ENCODE results near the gene CNGA3. TPM values are rescaled to one million over a fixed set of nuclear protein-coding genes. Genes with fewer than 3 reads are reported as not detected.
"Not testable (repeated sequence)": the region's sequence is repeated elsewhere in the genome, so short reads cannot be mapped to it uniquely, and the experiment has no call there.

The CNGA3 gene
- total and polyA plus RNA-seq, 7 donors = 0.47 to 8.6 (median 4.3) TPM; not detected in 2

DNA sequence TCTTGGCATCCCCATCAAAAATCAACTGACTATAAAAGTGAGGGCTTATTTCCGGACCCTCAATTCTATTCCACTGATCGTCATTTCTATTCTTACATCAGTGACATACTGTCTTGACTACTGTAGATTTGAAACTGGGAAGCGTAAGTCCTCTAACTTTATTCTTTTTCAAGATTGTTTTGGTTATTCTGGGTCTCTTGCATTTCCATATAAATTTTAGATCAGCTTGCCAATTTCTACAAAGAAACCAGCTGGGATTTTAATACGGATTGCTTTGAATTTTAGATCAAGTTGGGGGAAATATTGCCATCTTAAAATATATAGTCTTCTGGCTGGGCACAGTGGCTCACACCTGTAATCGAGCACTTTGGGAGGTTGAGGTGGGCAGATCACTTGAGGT lies 80.5 kb downstream of the CNGA3 start:
- Histone ChIP-seq H3K4me1 (no peaks in the 10 kb centered on the region), H3K9me3 (peaks cover 0 to 3% (median 0%) of the 10 kb centered on the region in 4 donors), H3K27ac (no peak overlapping the region), H3K27me3 (no peaks in the 10 kb centered on the region), H3K36me3 (no peaks in the 10 kb centered on the region), H3K4me3 (no peak overlapping the region)
- no peak for TF ChIP-seq POLR2AphosphoS5 (IDR thresholded peaks at IDR 0.05)
- no peak for TF ChIP-seq EP300 (IDR thresholded peaks at IDR 0.05)
- no peak for TF ChIP-seq POLR2A (IDR thresholded peaks at IDR 0.05)
- TF ChIP-seq, protein P1, sequence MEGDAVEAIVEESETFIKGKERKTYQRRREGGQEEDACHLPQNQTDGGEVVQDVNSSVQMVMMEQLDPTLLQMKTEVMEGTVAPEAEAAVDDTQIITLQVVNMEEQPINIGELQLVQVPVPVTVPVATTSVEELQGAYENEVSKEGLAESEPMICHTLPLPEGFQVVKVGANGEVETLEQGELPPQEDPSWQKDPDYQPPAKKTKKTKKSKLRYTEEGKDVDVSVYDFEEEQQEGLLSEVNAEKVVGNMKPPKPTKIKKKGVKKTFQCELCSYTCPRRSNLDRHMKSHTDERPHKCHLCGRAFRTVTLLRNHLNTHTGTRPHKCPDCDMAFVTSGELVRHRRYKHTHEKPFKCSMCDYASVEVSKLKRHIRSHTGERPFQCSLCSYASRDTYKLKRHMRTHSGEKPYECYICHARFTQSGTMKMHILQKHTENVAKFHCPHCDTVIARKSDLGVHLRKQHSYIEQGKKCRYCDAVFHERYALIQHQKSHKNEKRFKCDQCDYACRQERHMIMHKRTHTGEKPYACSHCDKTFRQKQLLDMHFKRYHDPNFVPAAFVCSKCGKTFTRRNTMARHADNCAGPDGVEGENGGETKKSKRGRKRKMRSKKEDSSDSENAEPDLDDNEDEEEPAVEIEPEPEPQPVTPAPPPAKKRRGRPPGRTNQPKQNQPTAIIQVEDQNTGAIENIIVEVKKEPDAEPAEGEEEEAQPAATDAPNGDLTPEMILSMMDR (IDR thresholded peaks at IDR 0.05) = no peak
- no peak for DNase-seq
- WGBS, 2 donors = 90 to 92% methylated on average over 5 of the region's 5 CpGs
- intact Hi-C loops (cut with DNase I) = no loop called here

DNA sequence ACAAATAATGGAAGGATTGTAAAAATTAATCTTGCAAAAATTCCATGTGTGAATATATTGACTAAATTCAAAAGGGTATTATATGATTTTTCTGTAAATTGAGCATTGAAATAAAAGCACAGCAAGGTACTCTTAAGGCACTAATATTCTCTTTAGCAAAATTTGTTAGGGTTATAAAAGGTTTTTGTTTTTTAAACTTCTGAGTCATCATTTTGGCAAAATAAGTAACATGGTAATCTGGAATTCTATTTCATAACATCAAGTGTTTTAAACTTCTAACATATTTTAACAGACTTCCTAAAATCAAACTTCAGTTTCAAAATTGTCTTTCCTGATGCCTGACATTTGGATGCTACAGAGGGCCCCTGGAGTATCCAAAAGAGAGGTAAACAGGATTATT lies 85.9 kb downstream of the CNGA3 start:
- Histone ChIP-seq H3K4me3 (no peak overlapping the region), H3K36me3 (no peaks in the 10 kb centered on the region), H3K9me3 (no peaks in the 10 kb centered on the region), H3K4me1 (no peaks in the 10 kb centered on the region), H3K27ac (no peak overlapping the region), H3K27me3 (no peaks in the 10 kb centered on the region)
- intact Hi-C loops (cut with DNase I) = no loop called here
- DNase-seq = no peak
- TF ChIP-seq POLR2A (IDR thresholded peaks at IDR 0.05) (no peak), POLR2AphosphoS5 (IDR thresholded peaks at IDR 0.05) (no peak), EP300 (IDR thresholded peaks at IDR 0.05) (no peak)
- TF ChIP-seq, protein P1 (IDR thresholded peaks at IDR 0.05) = no peak

DNA sequence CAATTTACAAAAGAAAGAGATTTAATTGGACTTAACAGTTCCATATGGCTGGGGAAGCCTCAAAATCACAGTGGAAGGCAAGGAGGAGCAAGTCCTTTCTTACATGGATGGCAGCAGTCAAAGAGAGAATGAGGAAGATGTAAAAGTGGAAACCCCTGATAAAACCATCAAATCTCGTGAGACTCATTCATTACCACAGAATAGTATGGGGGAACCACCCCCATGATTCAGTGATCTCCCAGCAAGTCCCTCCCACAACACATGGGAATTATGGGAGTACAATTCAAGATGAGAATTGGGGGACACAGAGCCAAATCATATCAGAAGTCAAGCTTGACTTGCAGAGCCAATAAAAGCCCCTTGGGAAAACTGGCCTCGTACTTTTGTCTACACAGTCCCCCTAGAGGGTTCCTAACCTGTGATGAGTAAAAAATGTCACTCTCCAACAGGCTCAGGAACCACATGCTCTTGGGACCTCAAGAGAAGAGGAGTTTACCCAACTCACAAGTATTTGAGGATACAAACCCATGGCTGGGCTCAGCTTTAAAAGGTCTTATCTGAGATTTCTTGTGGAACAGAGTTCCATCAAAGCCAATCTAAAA lies 87.2 kb downstream of the CNGA3 start:
- Histone ChIP-seq H3K27me3 (no peaks in the 10 kb centered on the region), H3K36me3 (no peaks in the 10 kb centered on the region), H3K27ac (no peak overlapping the region), H3K9me3 (no peaks in the 10 kb centered on the region), H3K4me1 (no peaks in the 10 kb centered on the region), H3K4me3 (no peak overlapping the region)
- intact Hi-C loops (cut with DNase I) = no loop called here
- no peak for DNase-seq
- 75 to 85% methylated on average over 2 of the region's 2 CpGs for whole genome bisulfite sequencing, 2 donors
- TF ChIP-seq, protein P1 (IDR thresholded peaks at IDR 0.05) = no peak
- TF ChIP-seq EP300 (IDR thresholded peaks at IDR 0.05) (no peak), POLR2AphosphoS5 (IDR thresholded peaks at IDR 0.05) (no peak), POLR2A (IDR thresholded peaks at IDR 0.05) (no peak)

DNA sequence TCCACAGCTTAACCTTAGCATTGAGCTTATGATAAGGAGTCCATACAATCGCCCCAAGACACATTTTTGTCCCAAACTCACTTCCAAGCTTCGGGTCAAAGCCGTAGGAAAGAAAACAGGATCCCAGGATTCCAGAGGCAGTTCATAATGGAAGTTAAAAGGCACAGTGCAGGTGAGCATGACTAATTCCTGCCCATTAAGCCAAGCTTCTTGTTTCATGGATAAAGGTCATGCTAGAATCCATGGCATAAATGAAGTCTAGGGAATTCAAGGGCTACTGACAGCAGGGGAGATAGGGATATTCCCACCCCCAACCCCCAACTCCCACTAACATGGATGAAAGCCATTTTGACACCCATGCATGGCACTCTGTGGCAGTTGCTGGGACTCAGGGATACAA lies 88.2 kb downstream of the CNGA3 start:
- WGBS, 2 donors = 91 to 94% methylated on average over 3 of the region's 3 CpGs
- Histone ChIP-seq H3K4me1 (no peaks in the 10 kb centered on the region), H3K9me3 (no peaks in the 10 kb centered on the region), H3K36me3 (no peaks in the 10 kb centered on the region), H3K27me3 (no peaks in the 10 kb centered on the region), H3K27ac (no peak overlapping the region), H3K4me3 (no peak overlapping the region)
- intact Hi-C loops (cut with DNase I) = no loop called here
- DNase-seq = no peak
- TF ChIP-seq EP300 (IDR thresholded peaks at IDR 0.05) (no peak), POLR2A (IDR thresholded peaks at IDR 0.05) (no peak), POLR2AphosphoS5 (IDR thresholded peaks at IDR 0.05) (no peak)
- TF ChIP-seq, protein P1 (IDR thresholded peaks at IDR 0.05) = no peak

DNA sequence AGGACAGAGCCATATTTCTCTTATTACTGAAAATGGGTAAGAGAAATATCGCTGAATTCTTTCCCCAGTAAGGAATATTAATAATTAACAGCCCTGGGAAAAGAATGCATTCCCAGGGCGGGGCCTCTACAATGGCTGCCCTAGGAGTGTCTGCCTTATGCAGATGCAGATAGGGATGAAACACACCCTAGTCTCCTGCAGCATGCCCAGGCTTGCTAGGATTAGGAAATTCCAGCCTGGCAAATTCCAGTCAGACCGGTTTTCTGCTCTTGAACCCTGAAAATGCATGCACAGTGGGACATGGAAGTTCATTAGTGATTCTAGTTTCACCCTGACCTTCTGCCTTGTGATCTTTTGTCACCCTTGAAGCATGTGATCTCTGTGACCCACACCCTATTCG lies 89.4 kb downstream of the CNGA3 start:
- H3K27me3 ChIP-seq; H3K36me3 ChIP-seq; DNase-seq; intact Hi-C loops (cut with DNase I); H3K4me1 ChIP-seq; H3K27ac ChIP-seq; H3K9me3 ChIP-seq; H3K4me3 ChIP-seq: not testable (repeated sequence)
- 85 to 87% methylated on average over 4 of the region's 4 CpGs for WGBS, 2 donors

Data from sigmoid colon (tissue), 7 donors.